Measurements from ENCODE around the gene RNF103. TPM values are rescaled to one million over a fixed set of nuclear protein-coding genes. Genes with fewer than 3 reads are reported as not detected.
A peak's percentile ranks its signal among the peaks of the same experiment; 100 is the strongest.

RNF103 gene
- total and polyA plus RNA-seq, 2 of the 13 experiments (the other 11 are each of a cell fraction or from before 2014, with no cell fraction given): 19.8 to 21.1 TPM

- no peak for TF ChIP-seq BCLAF1 (IDR thresholded peaks at IDR 0.05)
- TF ChIP-seq ATF1 (CRISPR knock-in tag; IDR thresholded peaks at IDR 0.05): no peak
- TF ChIP-seq MBD4 (IDR thresholded peaks at IDR 0.05; ENCODE audit: borderline replicate concordance, low read length): no peak
- TF ChIP-seq KLF15 (CRISPR knock-in tag; IDR thresholded peaks at IDR 0.05; ENCODE audit: borderline replicate concordance): peak; percentile 80; the same call in 1 of the 2 replicates
- no peak for TF ChIP-seq ARID3A (IDR thresholded peaks at IDR 0.05; ENCODE audit: low read depth, low read length)
- peak; percentile 26 for TF ChIP-seq NFYC (CRISPR knock-in tag; IDR thresholded peaks at IDR 0.05)
- no peak for TF ChIP-seq RELA (CRISPR knock-in tag; IDR thresholded peaks at IDR 0.05)
- peak; percentile 62; the same call in 1 of the 2 replicates for TF ChIP-seq ZBTB4 (CRISPR knock-in tag; IDR thresholded peaks at IDR 0.05; ENCODE audit: borderline replicate concordance)
- no peak for TF ChIP-seq TEAD2 (CRISPR knock-in tag; IDR thresholded peaks at IDR 0.05)
- TF ChIP-seq FOSL2 (CRISPR knock-in tag; IDR thresholded peaks at IDR 0.05): peak; percentile 61
- 0 out of 2 replicates have a peak, but pooled peaks have one; percentile 17 for TF ChIP-seq CSRNP2 (CRISPR knock-in tag; conservative IDR thresholded peaks at IDR 0.05; ENCODE audit: low read depth)
- no peak for TF ChIP-seq SNRNP70 (IDR thresholded peaks at IDR 0.05; ENCODE audit: low read depth, low read length)
- no peak for TF ChIP-seq ZNF382 (CRISPR knock-in tag; IDR thresholded peaks at IDR 0.05; ENCODE audit: borderline replicate concordance)
- TF ChIP-seq ZNF160 (CRISPR knock-in tag; IDR thresholded peaks at IDR 0.05): peak; percentile 63; the same call in 1 of the 2 replicates
- TF ChIP-seq MAFK (conservative IDR thresholded peaks at IDR 0.05 in 1 of 2, IDR thresholded peaks at IDR 0.05 in 1 of 2; ENCODE audit: low read length in 2 of 2): no peak
Observed at GRCh38 chr2:86623494-86624266, at the start of gene RNF103 (continued).

All from HepG2 (cell line).